ENCODE data around the gene DOK5. TPM values are rescaled to one million over a fixed set of nuclear protein-coding genes. Genes with fewer than 3 reads are reported as not detected.

Gene DOK5
- total RNA-seq, 4 donors from 2014 or later, result 4.7 to 10.9 (median 7.3) TPM

DNA sequence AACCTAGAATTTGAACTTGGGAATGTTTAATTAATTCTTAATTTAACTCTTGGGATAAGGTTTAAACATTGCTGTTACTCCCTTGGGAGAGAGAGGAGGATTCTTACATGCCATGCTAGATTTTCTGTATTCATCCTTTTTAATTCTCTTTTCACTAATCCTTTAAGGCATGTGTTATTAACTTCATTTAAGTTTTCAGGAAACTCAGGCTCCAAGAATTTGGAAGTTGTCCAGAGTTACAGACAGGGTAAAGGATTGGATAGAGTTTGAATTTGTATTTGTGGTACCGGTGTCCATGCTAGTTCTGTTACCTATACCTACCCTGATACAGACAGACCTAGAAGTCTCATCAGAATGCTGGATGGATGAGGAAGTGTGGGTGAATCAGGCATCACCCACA lies 23.7 kb downstream of the DOK5 start:
- Histone ChIP-seq H3K9me3 (no peaks in the 10 kb centered on the region), H3K27ac (no peak overlapping the region), H3K27me3 (no peaks in the 10 kb centered on the region), H3K36me3 (no peaks in the 10 kb centered on the region), H3K4me1 (no peaks in the 10 kb centered on the region), H3K4me3 (replicated peaks in 1 of 3) (no peak overlapping the region)
- TF ChIP-seq POLR2A (IDR thresholded peaks at IDR 0.05), result no peak
- TF ChIP-seq, protein P1, sequence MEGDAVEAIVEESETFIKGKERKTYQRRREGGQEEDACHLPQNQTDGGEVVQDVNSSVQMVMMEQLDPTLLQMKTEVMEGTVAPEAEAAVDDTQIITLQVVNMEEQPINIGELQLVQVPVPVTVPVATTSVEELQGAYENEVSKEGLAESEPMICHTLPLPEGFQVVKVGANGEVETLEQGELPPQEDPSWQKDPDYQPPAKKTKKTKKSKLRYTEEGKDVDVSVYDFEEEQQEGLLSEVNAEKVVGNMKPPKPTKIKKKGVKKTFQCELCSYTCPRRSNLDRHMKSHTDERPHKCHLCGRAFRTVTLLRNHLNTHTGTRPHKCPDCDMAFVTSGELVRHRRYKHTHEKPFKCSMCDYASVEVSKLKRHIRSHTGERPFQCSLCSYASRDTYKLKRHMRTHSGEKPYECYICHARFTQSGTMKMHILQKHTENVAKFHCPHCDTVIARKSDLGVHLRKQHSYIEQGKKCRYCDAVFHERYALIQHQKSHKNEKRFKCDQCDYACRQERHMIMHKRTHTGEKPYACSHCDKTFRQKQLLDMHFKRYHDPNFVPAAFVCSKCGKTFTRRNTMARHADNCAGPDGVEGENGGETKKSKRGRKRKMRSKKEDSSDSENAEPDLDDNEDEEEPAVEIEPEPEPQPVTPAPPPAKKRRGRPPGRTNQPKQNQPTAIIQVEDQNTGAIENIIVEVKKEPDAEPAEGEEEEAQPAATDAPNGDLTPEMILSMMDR (IDR thresholded peaks at IDR 0.05), result no peak
- WGBS, 2 donors, result 84 to 88% methylated on average over 1 of the region's 1 CpG
- DNase-seq, result no peak
- intact Hi-C loops (cut with DNase I), result no loop called here

DNA sequence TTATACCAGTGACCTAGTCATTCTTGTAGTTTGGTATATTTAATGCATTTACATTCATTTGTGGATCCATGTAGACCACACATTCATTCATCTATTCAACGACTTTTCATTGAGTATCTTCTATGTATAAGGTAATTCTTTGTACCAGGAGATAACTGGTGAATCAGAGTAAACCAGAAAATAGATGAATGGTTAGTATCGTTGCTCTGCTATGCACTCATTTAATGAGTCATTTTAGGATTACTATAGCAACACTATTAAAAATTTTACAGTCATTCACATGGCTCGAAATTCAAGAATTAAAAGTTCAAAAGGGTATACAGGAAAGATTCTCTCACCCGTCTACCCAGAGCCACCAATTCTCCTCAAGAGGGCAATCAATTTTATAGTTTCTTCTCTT lies 26.8 kb downstream of the DOK5 start:
- Histone ChIP-seq H3K36me3 (no peaks in the 10 kb centered on the region), H3K9me3 (no peaks in the 10 kb centered on the region), H3K27ac (no peak overlapping the region), H3K27me3 (no peaks in the 10 kb centered on the region), H3K4me1 (no peaks in the 10 kb centered on the region), H3K4me3 (replicated peaks in 1 of 3) (no peak overlapping the region)
- intact Hi-C loops (cut with DNase I), result no loop called here
- no peak for TF ChIP-seq POLR2A (IDR thresholded peaks at IDR 0.05)
- TF ChIP-seq, protein P1 (IDR thresholded peaks at IDR 0.05), result no peak
- DNase-seq, result no peak
- 85 to 90% methylated on average over 4 of the region's 4 CpGs for WGBS, 2 donors

DNA sequence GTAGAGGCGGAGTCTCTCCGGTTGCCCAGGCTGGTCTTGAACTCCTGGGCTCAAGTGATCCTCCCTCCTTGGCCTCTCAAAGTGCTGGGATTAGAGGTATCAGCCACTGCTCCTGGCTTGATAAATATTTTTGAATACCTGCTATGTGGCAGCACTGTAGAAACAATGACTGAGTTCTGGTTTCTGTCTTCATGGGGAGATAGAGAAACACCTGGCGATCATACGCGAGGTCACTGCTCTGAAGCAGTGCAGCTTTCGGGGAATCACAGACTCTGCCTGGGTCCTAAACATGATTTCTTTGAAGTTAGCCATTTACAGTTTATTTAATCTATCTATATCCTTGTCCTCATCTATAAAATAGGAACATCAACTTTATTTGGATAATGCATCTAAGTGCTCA lies 31.2 kb downstream of the DOK5 start:
- intact Hi-C loops (cut with DNase I), result no loop called here
- H3K27me3 ChIP-seq, result no peaks in the 10 kb centered on the region
- DNase-seq, result no peak
- H3K9me3 ChIP-seq, result no peaks in the 10 kb centered on the region
- H3K27ac ChIP-seq, result no peak overlapping the region
- WGBS, 2 donors, result 94 to 95% methylated on average over 6 of the region's 6 CpGs
- no peak overlapping the region for H3K4me3 ChIP-seq (replicated peaks in 1 of 3)
- H3K4me1 ChIP-seq, result peaks cover 6 to 14% of the 10 kb centered on the region in 2 donors
- TF ChIP-seq, protein P1 (IDR thresholded peaks at IDR 0.05), result no peak
- no peaks in the 10 kb centered on the region for H3K36me3 ChIP-seq

DNA sequence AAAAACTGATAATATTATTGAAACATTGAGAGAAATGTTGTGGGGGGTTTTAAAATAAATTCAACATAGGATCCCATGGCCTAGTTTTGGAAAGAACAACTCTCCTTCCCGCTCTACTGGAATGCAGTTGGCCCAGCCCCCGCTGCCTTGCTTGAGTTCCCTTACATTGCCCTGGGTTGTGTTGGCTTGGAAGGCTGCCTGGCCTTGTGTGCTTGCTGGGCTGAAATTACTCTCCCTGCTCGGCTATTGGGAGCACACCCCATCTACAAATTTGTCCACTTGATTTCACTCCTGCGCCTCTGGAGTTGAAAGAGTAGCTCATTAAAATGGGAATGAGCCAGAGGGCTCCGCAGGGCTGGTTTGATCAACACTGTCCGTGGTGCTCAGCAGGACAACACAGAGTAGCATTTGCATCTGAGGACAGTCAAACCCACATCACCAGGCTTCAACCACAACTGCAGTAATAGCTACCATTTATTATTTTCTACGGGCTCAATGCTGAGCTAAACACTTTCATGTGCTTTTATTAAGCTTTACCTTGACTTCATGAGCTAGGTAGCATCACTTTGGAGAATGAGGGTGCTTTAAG lies 35.2 kb downstream of the DOK5 start:
- DNase-seq, result peak; percentile 94 to 98
- H3K9me3 ChIP-seq, result no peaks in the 10 kb centered on the region
- no peak for TF ChIP-seq POLR2A (IDR thresholded peaks at IDR 0.05)
- 34 to 36% methylated on average over 7 of the region's 7 CpGs for WGBS, 2 donors
- intact Hi-C loops (cut with DNase I), result no loop called here
- peak overlapping the region; percentile 28 to 61 (median 47) for H3K27ac ChIP-seq
- no peak overlapping the region for H3K4me3 ChIP-seq (replicated peaks in 1 of 3)
- H3K27me3 ChIP-seq, result no peaks in the 10 kb centered on the region
- no peaks in the 10 kb centered on the region for H3K36me3 ChIP-seq
- peaks cover 13 to 21% of the 10 kb centered on the region in 2 donors for H3K4me1 ChIP-seq

DNA sequence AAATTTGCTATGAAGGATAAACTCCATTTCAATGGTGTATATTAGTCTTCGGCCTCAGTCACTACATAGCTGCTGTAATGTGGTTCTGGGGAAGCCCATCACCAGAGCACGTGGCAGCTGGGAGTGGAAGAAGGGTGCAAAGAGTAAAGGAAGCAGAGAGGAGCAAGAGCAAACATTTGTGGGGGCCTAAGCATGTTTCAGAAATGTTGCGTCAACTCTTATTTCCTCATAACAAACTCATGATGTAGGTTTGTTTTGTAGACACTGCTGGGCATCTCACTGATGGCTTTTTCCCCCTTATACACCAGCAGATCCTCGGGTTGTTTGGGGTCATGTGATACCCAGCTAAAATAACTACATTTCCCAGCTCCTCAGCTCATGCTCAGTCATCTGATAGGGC lies 37.3 kb downstream of the DOK5 start:
- H3K27me3 ChIP-seq, result no peaks in the 10 kb centered on the region
- TF ChIP-seq, protein P1 (IDR thresholded peaks at IDR 0.05), result no peak
- no peak for TF ChIP-seq POLR2A (IDR thresholded peaks at IDR 0.05)
- no peak overlapping the region for H3K27ac ChIP-seq
- H3K4me3 ChIP-seq (replicated peaks in 1 of 3), result no peak overlapping the region
- WGBS, 2 donors, result 90 to 97% methylated on average over 4 of the region's 4 CpGs
- no peaks in the 10 kb centered on the region for H3K36me3 ChIP-seq
- intact Hi-C loops (cut with DNase I), result no loop called here
- no peak for DNase-seq
- no peaks in the 10 kb centered on the region for H3K9me3 ChIP-seq
- peaks cover 13 to 21% of the 10 kb centered on the region in 2 donors for H3K4me1 ChIP-seq
